Activated CD8-positive, alpha-beta memory T cell treated with anti-CD3 and anti-CD28 coated beads for 24 hours (primary cell): ENCODE measurements around the gene SNRPB2.
A peak's percentile ranks its signal among the peaks of the same experiment; 100 is the strongest.

Source experiments
- DNase-seq: peaks from one replicate; pipeline ENCODE4 v3.0.0-alpha.2; 2020

SNRPB2 gene

GRCh38 chr20:16729565-16730460, at the start of gene SNRPB2:
Gene SNRPB2 (plus strand): TSS chr20:16730026. CDS start chr20:16731703, 1,677 bp downstream.
- DNase-seq = peak; percentile 91

DNA sequence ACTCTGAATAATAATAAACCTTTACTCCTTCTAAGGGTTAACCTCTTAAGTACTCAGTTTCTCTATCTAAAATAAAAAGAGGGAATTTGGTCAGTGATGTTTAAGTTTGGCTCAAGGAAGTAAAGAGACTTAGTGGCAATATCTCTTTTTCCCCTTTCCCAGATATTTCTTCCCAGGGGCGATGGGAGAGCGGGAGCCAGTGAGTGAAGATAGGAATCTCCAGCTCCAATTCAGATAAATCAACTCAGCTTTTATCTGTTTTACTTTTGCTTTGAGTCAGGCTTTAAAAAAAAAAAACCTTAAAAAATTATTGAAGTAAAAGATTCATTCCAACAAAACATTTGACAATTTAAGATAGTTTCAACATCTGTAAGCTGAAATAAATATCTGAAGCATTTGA, 45.4 kb upstream of the SNRPB2 start:
- DNase-seq = no peak

DNA sequence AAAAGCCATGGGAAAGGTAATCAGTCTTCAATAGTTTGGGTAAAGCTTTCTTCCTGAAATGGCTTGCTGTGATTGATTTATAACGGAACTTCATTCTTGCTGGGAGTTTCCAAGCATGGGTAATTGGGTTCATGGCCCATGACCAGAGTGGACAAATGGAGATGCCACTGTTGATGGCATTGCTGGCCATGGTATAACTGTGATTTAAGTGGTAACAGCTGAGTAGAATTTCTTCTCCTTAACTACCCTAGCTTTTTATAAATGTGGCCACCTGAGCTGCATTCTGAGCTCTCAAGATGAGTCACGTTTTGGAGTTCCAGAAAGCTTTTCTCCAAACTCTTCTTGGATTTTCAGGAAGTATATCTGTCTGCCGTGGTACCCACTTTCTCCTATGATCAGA, 39.9 kb upstream of the SNRPB2 start:
- no peak for DNase-seq

DNA sequence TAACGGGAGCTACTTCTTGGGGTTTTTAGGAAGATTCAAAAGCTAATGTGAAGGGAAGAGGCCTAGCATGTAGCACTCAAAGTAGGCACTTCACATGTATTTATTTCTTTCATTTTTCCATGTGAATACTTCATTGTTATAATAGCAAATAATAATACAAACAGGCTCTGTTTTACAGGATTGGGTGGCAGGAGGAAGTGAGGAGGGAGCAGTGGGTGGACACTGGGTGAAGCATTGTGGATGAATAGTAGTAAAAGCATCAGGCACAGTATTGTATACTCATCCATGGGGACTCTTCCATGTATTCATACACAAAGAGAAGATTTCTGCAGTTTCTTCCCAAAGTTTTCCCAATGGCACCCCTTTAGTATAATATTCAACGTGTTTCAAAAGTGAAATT, 38.4 kb upstream of the SNRPB2 start:
- DNase-seq = no peak

- no peak for DNase-seq
Measured at GRCh38 chr20:16692009-16692408, 37.8 kb upstream of the SNRPB2 start.

- no peak for DNase-seq
Measured at GRCh38 chr20:16692442-16692841, 37.4 kb upstream of the SNRPB2 start.

GRCh38 chr20:16693278-16693677, 36.5 kb upstream of the SNRPB2 start:
- no peak for DNase-seq

DNA sequence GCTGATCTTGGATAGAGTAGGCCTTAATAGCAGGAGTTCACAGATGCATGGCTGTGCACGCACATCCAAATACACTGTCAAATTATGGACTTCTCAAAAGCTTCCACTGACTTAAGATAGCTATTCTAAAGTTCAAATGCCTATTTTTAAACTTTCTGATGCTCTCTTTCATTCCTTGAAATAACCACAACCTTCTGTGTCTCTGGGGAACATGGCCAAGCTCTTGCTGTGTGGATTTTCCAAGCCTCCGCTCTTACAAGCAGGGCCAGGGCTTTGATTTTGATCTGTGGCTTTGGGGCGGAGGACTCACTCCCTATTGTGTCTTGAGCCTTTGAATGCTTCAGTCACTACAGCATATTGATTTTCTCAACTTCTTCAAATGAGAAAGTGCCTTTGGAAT, 35.7 kb upstream of the SNRPB2 start:
- no peak for DNase-seq

DNA sequence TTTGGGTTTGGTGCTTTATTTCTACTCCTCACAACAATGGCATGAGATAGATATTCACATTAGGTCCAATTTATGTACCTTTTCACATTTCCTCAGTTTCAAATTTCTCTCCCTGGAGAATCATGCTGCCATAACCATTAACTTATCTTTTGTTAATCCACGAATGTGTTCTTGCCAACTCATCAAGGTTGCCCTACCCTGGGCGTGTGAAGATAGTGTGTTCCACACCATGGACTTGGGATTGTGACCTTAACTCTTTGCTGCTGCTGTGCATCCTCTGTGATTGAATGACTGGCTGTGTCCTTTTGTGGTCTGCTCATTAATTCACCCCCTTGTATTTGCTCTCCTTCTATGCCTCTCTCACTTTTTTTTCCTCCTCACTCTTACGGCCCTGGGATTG, 34.2 kb upstream of the SNRPB2 start:
- DNase-seq = no peak

DNA sequence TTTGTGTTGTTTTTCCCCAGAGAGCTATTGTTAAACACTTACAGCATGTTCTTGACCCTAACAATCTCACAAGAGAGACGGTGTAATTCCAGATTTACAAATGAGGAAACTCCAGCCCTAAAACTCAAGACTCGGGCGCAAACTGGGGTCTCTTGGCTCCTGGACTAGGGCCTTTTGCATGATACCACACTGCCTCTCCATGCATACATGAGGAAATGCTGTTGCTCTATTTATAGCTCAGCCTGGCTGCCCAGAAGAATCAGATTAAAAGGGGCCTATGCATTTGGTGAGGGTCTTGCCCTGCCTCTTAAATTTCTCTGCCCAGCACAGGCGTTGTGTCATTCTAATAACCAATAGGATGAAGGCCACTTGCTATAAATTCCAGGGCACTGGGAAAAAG, 30.5 kb upstream of the SNRPB2 start:
- DNase-seq = no peak

DNA sequence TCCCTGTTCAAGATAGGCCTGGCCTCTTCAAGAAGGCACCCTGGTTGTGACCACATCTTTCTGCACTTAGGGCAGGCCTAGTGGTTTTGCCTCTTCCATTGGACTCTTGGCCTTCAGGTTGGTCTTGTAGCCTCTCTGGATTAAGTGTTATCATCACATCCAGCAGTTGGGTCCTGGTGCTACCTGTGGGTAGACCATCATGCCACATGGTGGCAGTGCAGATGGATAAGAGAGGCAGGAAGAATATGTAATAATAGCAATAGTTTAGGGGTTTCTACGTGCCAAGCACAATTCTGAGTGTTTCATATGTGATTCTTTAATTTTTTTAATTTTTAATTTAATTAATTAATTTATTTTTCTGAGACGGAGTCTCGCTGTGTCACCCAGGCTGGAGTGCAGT, 28.5 kb upstream of the SNRPB2 start:
- DNase-seq = no peak

- no peak for DNase-seq
Measured at GRCh38 chr20:16703570-16703969, 26.3 kb upstream of the SNRPB2 start.

DNA sequence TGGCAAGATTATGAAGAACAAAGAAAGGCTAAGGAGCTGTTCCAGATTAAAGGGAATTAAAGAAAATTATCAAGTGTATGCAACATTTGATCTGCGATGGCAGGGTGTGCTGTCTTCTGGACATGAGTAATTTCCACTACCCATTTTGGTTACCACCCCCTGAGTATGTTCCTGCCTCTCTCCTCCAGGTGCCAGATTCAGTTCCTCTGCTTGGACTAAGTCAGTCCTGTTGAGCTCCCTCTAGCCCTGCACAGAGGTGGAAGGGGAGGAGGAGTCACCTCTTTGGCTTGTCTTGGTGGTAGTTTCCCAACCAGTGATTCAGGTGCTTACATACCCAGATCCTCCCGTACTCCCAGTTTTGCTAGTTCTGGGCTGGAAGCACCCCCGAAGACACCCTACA, 22.2 kb upstream of the SNRPB2 start:
- DNase-seq = no peak

DNA sequence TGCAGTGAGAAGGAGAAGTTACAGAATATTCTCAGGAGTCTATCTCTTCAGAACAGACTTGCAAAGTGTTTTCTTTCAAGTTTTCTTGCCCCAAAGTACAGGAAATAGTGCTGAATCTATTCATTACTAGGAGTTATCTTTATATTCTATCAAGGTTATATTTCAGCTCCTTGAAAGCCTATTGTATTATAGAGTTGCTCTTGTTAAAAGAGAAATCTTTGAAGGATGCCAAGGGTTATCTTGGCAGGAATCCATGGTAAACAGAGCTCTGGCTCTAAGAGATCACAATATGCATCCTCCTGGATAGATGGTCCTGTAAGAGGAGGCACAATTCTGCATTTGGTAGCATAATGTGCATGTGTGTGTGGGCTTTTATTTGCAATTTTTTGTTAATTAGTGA, 21.2 kb upstream of the SNRPB2 start:
- DNase-seq = no peak

DNA sequence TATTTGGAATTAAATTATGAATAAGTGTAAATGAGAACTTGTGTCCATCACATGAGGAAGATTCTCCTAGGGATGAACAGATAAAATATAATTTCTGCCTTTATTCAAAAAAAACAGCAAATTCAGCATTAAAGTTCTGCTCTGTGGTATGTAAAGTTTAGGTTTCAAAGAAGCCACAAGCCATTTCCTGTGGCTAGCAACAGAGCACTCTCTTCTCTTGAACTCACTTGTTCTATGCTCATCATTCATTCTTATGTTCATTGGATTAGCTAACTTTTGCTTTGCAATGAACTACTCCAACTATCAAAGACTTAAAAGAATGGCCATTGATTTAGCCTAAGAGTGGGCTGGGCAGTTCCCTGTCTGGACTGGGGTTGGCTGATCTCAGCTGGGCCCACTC, 20.8 kb upstream of the SNRPB2 start:
- DNase-seq = no peak

- DNase-seq = no peak
Measured at GRCh38 chr20:16710781-16711180, 19.0 kb upstream of the SNRPB2 start.

DNA sequence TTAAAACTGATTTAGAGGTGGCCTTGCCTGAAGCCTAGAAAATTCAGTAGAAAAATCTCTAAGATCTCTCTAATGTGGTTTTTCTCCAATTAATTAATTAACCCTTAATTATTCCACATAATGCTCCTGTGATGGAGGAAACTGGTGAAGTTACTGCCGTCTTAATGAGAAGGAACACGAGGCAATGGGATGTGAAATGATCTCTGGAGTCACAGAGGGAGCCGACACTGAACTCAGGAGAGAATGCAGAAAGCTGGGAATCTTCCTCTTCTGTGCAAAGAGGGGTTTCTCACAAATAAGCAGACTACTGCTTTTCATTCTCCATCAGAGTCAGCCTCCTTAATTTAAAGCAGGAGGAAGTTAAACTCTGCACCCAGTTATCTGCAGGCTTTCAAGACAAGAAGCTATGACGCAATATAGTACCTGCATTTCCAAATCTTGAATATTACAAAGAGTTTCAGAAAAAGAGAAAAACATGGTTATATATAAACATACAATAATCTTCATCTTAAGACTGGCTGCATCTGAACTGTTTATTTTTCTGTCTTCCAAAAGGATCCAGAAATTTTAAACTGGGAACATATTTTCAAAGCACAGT, 18.1 kb upstream of the SNRPB2 start:
- DNase-seq = no peak

DNA sequence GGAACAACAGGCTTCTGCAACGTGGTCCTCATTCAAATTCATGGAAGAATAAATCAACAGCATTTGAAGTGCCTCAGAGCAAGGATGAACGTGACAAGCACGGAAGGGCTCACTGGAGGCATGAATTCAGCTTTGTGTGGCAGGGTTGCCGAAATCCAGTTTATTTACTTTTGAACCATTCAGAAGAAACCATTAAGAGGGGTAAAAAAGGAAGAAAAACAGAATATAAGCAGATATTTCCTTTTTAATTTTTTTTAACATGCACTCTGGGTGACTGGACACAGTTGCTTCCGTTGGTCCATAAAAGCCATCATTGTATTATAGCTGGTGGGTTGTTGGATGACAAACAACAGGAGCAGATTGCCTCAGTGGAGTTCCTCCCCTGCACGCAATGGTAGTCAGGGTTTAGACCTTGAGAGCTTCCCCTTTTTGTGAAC, 17.3 kb upstream of the SNRPB2 start:
- DNase-seq = no peak

- no peak for DNase-seq
Measured at GRCh38 chr20:16713066-16713465, 16.8 kb upstream of the SNRPB2 start.

- no peak for DNase-seq
Measured at GRCh38 chr20:16714242-16714641, 15.6 kb upstream of the SNRPB2 start.

DNA sequence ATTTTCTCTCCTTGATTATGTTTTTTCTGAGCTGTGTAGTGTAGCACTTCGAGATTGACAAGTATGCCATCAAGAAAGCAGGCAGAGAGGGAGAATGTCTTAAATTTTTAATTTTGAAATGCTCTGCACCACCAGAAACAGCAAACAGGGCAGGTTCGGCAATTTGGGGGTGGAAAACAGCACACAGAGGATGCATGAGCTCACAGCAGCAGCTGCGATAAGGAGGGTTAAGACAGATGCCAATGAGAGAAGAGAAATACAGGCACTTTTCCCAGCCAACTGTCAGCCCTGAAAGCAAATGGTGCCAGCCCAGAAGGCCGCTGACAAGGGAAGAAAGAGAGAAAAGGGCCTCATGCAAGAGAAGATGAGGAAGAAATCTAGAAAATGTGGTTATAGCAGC, 15.1 kb upstream of the SNRPB2 start:
- no peak for DNase-seq

GRCh38 chr20:16719421-16719820, 10.4 kb upstream of the SNRPB2 start:
- no peak for DNase-seq

GRCh38 chr20:16729080-16729479, 746 bp upstream of the SNRPB2 start:
- no peak for DNase-seq

GRCh38 chr20:16732506-16733152, 2.8 kb downstream of the SNRPB2 start:
- DNase-seq = no peak
